Tibial nerve (tissue), 4 donors: ENCODE data around the gene SLC16A8. TPM values are rescaled to one million over a fixed set of nuclear protein-coding genes. Genes with fewer than 3 reads are reported as not detected.
A peak's percentile ranks its signal among the peaks of the same experiment; 100 is the strongest.

Source experiments
- DNase-seq, 2 donors: peaks; one replicate each; pipeline ENCODE4 v3.0.0-alpha.2; 2019; ENCODE audit warnings: low spot score in 2 of 2
- H3K27ac ChIP-seq, 4 donors: fragments of 200-600 bp; sonication (generic) in 3 of 4; one replicate each; pipeline ENCODE4 v1.5.1; 2017 to 2019; ENCODE audit warnings: mild to moderate bottlenecking in 1 of 4
- H3K27me3 ChIP-seq, 2 donors: fragments of 200-600 bp; sonication (generic) in 1 of 2; one replicate each; pipeline versions ENCODE4 v1.5.1 to v1.6.0; 2017 to 2019
- H3K36me3 ChIP-seq, 3 donors: fragments of 200-600 bp; sonication (generic); one replicate each; pipeline ENCODE4 v1.5.1; 2018 to 2019
- H3K4me1 ChIP-seq, 4 donors: fragments of 200-600 bp; sonication (generic) in 3 of 4; one replicate each; pipeline ENCODE4 v1.5.1; 2017 to 2019
- H3K4me3 ChIP-seq, 4 donors: fragments of 200-600 bp; sonication (generic) in 3 of 4; one replicate each; pipeline ENCODE4 v1.5.1; 2017 to 2019; ENCODE audit warnings: mild to moderate bottlenecking in 1 of 4, moderate library complexity in 1 of 4
- H3K9me3 ChIP-seq, 4 donors: fragments of 200-600 bp; sonication (generic) in 3 of 4; one replicate each; pipeline ENCODE4 v1.5.1; 2017 to 2019
- EP300 ChIP-seq, 2 donors: sonication (generic); formaldehyde crosslinking; IDR thresholded peaks; one replicate each; pipeline ENCODE4 v1.6.1; 2017; ENCODE audit warnings: antibody characterized with exemption in 2 of 2, mild to moderate bottlenecking in 1 of 2
- POLR2A ChIP-seq, 2 donors: fragments of 450-650 bp; IDR thresholded peaks; one replicate each; pipeline ENCODE4 v1.6.1; 2017; ENCODE audit warnings: antibody characterized with exemption in 2 of 2, mild to moderate bottlenecking in 2 of 2, moderate library complexity in 2 of 2
- whole genome bisulfite sequencing, 2 donors: methylation state at CpG; one replicate each; pipeline ENCODE4 v1.1.5; 2018; 5-methylcytosine and 5-hydroxymethylcytosine counted together
- total RNA-seq, 4 donors: library from RNA; depleted of rRNA; stranded (reverse); fragments of >200 nt; gene quantifications; one replicate each; pipeline ENCODE4 v1.1.0, GENCODE V29; 2016
- TF ChIP-seq, protein P1 (sequence below), 5 experiments: fragments of 200-600 bp in 3 of 5; fragments of 450-650 bp in 2 of 5; sonication (generic) in 3 of 5; IDR thresholded peaks; one replicate each; pipeline ENCODE4 v1.5.1; 2016 to 2019; ENCODE audit warnings: antibody characterized with exemption in 5 of 5, mild to moderate bottlenecking in 3 of 5, moderate library complexity in 2 of 5

The SLC16A8 gene, protein sequence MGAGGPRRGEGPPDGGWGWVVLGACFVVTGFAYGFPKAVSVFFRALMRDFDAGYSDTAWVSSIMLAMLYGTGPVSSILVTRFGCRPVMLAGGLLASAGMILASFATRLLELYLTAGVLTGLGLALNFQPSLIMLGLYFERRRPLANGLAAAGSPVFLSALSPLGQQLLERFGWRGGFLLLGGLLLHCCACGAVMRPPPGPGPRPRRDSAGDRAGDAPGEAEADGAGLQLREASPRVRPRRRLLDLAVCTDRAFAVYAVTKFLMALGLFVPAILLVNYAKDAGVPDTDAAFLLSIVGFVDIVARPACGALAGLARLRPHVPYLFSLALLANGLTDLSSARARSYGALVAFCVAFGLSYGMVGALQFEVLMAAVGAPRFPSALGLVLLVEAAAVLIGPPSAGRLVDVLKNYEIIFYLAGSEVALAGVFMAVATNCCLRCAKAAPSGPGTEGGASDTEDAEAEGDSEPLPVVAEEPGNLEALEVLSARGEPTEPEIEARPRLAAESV
- total RNA-seq, result 1 to 10 TPM in 3 of 4 donors, under 1 TPM in 1; 0.98 to 1.8 (median 1.4) TPM

DNA sequence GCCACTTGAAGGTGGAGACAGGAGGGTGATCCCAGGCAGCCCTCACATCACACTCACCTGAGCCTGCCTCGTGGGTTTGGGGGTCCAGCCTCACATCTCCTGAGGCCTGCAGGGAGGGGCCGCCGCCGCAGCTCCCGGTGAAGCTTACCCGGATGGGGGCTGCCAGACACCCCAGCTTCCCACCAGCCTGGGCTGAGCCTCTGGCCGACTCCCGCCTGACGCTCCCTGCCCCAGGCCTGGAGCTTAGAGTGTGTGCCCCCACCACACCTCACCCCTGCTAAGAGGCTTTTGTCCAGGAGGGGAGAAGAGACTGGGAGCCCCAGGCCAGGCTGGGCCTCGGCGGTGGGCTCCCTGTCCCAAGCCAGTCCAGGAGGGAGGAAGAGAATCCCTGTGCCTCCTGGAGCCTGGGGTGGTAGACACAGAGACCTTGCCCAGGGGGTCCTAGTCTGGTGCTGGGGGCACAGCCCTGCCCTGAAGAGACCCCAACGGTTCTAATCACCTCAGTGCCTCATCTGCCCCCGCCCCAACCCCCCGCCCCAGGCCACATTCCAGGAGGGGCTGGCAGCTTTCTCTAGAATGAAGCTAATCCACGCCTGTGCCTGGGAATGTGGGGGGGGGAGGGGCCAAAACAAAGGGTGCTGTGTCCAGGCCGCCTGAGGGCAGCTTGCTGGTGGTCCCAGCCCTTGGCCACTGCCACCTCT is at the start of gene SLC16A8:
Gene SLC16A8, minus strand, starts transcription at position 254 of the 701 bp plus-strand sequence. CDS start 1,311 bp downstream, outside the sequence.
- Histone ChIP-seq H3K4me3 (no peak within 1 kb of the TSS), H3K9me3 (no peaks in the 10 kb centered on the region), H3K36me3 (peaks cover 0 to 40% (median 2%) of the 10 kb centered on the region in 3 donors), H3K27ac (peak within 1 kb of the TSS in 1 of 4 donors; percentile 51), H3K4me1 (peaks cover 0 to 49% (median 21%) of the 10 kb centered on the region in 4 donors), H3K27me3 (peaks cover 0 to 33% of the 10 kb centered on the region in 2 donors)
- no peak for TF ChIP-seq POLR2A (IDR thresholded peaks at IDR 0.05)
- TF ChIP-seq, protein P1, sequence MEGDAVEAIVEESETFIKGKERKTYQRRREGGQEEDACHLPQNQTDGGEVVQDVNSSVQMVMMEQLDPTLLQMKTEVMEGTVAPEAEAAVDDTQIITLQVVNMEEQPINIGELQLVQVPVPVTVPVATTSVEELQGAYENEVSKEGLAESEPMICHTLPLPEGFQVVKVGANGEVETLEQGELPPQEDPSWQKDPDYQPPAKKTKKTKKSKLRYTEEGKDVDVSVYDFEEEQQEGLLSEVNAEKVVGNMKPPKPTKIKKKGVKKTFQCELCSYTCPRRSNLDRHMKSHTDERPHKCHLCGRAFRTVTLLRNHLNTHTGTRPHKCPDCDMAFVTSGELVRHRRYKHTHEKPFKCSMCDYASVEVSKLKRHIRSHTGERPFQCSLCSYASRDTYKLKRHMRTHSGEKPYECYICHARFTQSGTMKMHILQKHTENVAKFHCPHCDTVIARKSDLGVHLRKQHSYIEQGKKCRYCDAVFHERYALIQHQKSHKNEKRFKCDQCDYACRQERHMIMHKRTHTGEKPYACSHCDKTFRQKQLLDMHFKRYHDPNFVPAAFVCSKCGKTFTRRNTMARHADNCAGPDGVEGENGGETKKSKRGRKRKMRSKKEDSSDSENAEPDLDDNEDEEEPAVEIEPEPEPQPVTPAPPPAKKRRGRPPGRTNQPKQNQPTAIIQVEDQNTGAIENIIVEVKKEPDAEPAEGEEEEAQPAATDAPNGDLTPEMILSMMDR (IDR thresholded peaks at IDR 0.05), result no peak
- no peak for TF ChIP-seq EP300 (IDR thresholded peaks at IDR 0.05)
- no peak for DNase-seq
- 55 to 63% methylated on average over 12 to 15 of the region's 16 CpGs for WGBS, 2 donors

DNA sequence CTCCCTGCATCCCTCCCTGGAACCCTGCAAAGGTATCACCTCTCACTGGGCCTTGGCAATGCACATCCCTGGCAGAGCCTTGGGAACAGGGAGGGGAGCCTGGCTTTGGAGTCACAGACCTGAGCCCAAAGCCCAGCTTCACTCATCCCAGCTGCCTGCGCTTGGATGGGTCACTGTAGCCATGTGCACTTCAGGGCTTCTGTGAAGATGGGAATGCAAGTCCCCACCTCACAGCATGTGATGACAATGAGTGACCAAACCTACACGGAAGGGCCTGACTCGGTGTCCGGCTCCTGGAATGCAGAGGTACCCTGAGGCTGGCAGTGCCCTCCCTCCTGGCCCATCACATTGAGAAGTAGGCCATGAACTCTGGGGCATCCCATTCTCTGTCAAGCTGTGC is 49.3 kb upstream of the SLC16A8 start:
- 94 to 100% methylated on average over 4 of the region's 4 CpGs for WGBS, 2 donors
- H3K9me3 ChIP-seq, result no peaks in the 10 kb centered on the region
- no peak for DNase-seq
- H3K27ac ChIP-seq, result no peak overlapping the region
- H3K36me3 ChIP-seq, result peaks cover 0 to 81% (median 0%) of the 10 kb centered on the region in 3 donors
- no peak for TF ChIP-seq EP300 (IDR thresholded peaks at IDR 0.05)
- TF ChIP-seq, protein P1 (IDR thresholded peaks at IDR 0.05), result no peak
- TF ChIP-seq POLR2A (IDR thresholded peaks at IDR 0.05), result no peak
- no peak overlapping the region for H3K4me3 ChIP-seq
- no peaks in the 10 kb centered on the region for H3K27me3 ChIP-seq
- peaks cover 0 to 13% (median 4%) of the 10 kb centered on the region in 4 donors for H3K4me1 ChIP-seq

DNA sequence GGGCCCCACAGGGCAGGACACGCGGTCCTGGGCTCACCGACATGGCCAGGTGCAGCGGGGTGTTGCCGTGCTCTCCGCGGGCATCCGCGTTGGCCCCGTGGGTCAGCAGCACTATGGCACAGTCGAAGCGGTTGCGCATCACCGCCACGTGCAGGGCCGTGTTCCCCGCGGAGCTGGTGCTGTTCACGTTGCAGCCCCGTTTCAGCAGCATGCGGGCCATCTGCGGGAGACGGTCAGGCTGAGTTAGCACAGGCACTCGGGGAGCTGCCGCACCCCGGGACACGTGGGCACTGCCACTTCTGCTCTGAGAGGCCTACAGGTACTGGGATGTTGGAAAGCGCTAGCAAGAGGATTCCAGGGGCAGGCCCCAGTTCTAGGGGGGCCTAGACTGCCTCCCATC is 48.8 kb upstream of the SLC16A8 start:
- TF ChIP-seq, protein P1 (IDR thresholded peaks at IDR 0.05), result no peak
- TF ChIP-seq POLR2A (IDR thresholded peaks at IDR 0.05) (no peak), EP300 (IDR thresholded peaks at IDR 0.05) (no peak)
- DNase-seq, result no peak
- Histone ChIP-seq H3K4me3 (no peak overlapping the region), H3K4me1 (peaks cover 0 to 13% (median 4%) of the 10 kb centered on the region in 4 donors), H3K27ac (no peak overlapping the region), H3K27me3 (no peaks in the 10 kb centered on the region), H3K36me3 (peaks cover 0 to 81% (median 0%) of the 10 kb centered on the region in 3 donors), H3K9me3 (no peaks in the 10 kb centered on the region)
- WGBS, 2 donors, result 90 to 94% methylated on average over 21 to 26 of the region's 28 CpGs

DNA sequence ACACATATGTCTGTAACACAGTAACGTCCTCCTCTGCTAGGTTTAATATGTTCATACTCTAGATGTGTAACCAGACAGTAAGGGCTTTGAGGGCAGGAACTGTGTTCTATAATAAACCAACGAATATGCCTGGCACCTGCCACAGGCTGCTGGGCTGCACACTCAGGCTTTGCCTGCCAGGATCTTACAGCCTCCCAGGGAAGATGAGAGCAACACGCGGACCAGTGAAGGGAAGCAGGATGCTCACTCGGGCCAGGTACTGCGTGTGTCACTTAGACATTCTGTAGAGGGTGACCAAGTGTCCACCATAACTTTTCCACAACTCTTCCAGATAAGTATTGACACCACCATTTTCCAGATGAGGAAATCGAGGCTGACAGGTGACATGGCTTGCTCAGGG is 48.2 kb upstream of the SLC16A8 start:
- TF ChIP-seq EP300 (IDR thresholded peaks at IDR 0.05) (no peak), POLR2A (IDR thresholded peaks at IDR 0.05) (no peak)
- TF ChIP-seq, protein P1 (IDR thresholded peaks at IDR 0.05), result no peak
- H3K4me3 ChIP-seq, result no peak overlapping the region
- H3K27me3 ChIP-seq, result no peaks in the 10 kb centered on the region
- H3K27ac ChIP-seq, result peak overlapping the region in 2 of 4 donors; percentile 22 to 67
- WGBS, 2 donors, result 92 to 96% methylated on average over 7 of the region's 7 CpGs
- no peak for DNase-seq
- H3K9me3 ChIP-seq, result no peaks in the 10 kb centered on the region
- H3K4me1 ChIP-seq, result peaks cover 0 to 13% (median 4%) of the 10 kb centered on the region in 4 donors
- H3K36me3 ChIP-seq, result peaks cover 0 to 81% (median 0%) of the 10 kb centered on the region in 3 donors
